ENCODE data around the gene RNF13.

Gene RNF13

GRCh38 chr3:149850787-149851584 lies 38.0 kb downstream of the RNF13 start:
- peak; percentile 17 for DNase-seq
- H3K27me3 ChIP-seq = no peaks in the 10 kb centered on the region
- no peaks in the 10 kb centered on the region for H3K9me3 ChIP-seq
- peaks cover 6% of the 10 kb centered on the region for H3K4me1 ChIP-seq
- H3K4me3 ChIP-seq (ENCODE audit: low read depth, low read length) = no peak overlapping the region
- H3K36me3 ChIP-seq = peaks cover 17% of the 10 kb centered on the region
- TF ChIP-seq CTCF (IDR thresholded peaks at IDR 0.05; ENCODE audit: low read depth, low read length) = no peak

- Histone ChIP-seq H3K27me3 (no peaks in the 10 kb centered on the region), H3K9me3 (no peaks in the 10 kb centered on the region), H3K4me1 (no peaks in the 10 kb centered on the region), H3K4me3 (ENCODE audit: low read depth, low read length) (no peak overlapping the region), H3K36me3 (peaks cover 8% of the 10 kb centered on the region)
- no peak for TF ChIP-seq CTCF (IDR thresholded peaks at IDR 0.05; ENCODE audit: low read depth, low read length)
- DNase-seq = no peak
Measured at GRCh38 chr3:149858911-149859310, 45.9 kb downstream of the RNF13 start.

- Histone ChIP-seq H3K4me3 (ENCODE audit: low read depth, low read length) (no peak overlapping the region), H3K9me3 (no peaks in the 10 kb centered on the region), H3K36me3 (no peaks in the 10 kb centered on the region; the same call in none of the 2 replicates), H3K27me3 (no peaks in the 10 kb centered on the region), H3K4me1 (no peaks in the 10 kb centered on the region)
- no peak for TF ChIP-seq CTCF (IDR thresholded peaks at IDR 0.05; ENCODE audit: low read depth, low read length)
- no peak for DNase-seq
Measured at GRCh38 chr3:149860881-149861280, 47.9 kb downstream of the RNF13 start.

DNA sequence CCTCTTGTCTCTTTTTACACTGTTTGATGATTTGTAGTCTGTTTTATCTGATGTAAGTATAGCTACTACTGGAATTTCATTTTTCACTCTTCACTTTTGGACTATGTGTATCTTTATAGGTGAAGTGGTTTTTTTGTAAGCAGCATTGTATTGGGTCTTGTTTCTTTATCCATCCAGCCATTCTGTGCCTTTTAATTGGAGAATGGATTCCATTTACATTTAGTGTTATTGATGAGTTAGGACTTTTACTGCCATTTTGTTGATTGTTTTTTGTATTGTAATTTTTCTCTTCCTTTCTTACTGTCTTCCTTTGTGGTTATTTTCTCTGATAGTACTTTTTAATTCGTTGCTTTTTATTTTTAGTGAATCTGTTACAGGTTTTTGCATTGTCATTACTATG lies 54.5 kb downstream of the RNF13 start:
- Histone ChIP-seq H3K9me3 (no peaks in the 10 kb centered on the region), H3K4me1 (no peaks in the 10 kb centered on the region), H3K4me3 (ENCODE audit: low read depth, low read length) (no peak overlapping the region), H3K36me3 (no peaks in the 10 kb centered on the region; the same call in 1 of the 2 replicates), H3K27me3 (no peaks in the 10 kb centered on the region)
- no peak for TF ChIP-seq CTCF (IDR thresholded peaks at IDR 0.05; ENCODE audit: low read depth, low read length)
- no peak for DNase-seq

- H3K9me3 ChIP-seq = no peaks in the 10 kb centered on the region
- no peak for TF ChIP-seq CTCF (IDR thresholded peaks at IDR 0.05; ENCODE audit: low read depth, low read length)
- H3K4me1 ChIP-seq = no peaks in the 10 kb centered on the region
- no peaks in the 10 kb centered on the region for H3K27me3 ChIP-seq
- H3K36me3 ChIP-seq = no peaks in the 10 kb centered on the region; the same call in none of the 2 replicates
- no peak for DNase-seq
- H3K4me3 ChIP-seq (ENCODE audit: low read depth, low read length) = no peak overlapping the region
Measured at GRCh38 chr3:149871855-149872254, 58.8 kb downstream of the RNF13 start.

GRCh38 chr3:149872589-149872988 lies 59.6 kb downstream of the RNF13 start:
- H3K4me1 ChIP-seq = no peaks in the 10 kb centered on the region
- H3K27me3 ChIP-seq = no peaks in the 10 kb centered on the region
- H3K9me3 ChIP-seq = no peaks in the 10 kb centered on the region
- no peaks in the 10 kb centered on the region; the same call in none of the 2 replicates for H3K36me3 ChIP-seq
- no peak for DNase-seq
- H3K4me3 ChIP-seq (ENCODE audit: low read depth, low read length) = no peak overlapping the region
- TF ChIP-seq CTCF (IDR thresholded peaks at IDR 0.05; ENCODE audit: low read depth, low read length) = no peak

Data from BE2C (cell line).